Activated CD4-positive, alpha-beta T cell treated with anti-CD3 and anti-CD28 coated beads for 24 hours (primary cell): ENCODE data around the gene BMP7.
"Not testable (repeated sequence)": the region's sequence is repeated elsewhere in the genome, so short reads cannot be mapped to it uniquely, and the experiment has no call there.

Source experiments
- DNase-seq, 2 donors: peaks; one replicate each; pipeline ENCODE4 v3.0.0-alpha.2; 2020; ENCODE audit warnings: low read depth in 2 of 2

Gene BMP7

DNA sequence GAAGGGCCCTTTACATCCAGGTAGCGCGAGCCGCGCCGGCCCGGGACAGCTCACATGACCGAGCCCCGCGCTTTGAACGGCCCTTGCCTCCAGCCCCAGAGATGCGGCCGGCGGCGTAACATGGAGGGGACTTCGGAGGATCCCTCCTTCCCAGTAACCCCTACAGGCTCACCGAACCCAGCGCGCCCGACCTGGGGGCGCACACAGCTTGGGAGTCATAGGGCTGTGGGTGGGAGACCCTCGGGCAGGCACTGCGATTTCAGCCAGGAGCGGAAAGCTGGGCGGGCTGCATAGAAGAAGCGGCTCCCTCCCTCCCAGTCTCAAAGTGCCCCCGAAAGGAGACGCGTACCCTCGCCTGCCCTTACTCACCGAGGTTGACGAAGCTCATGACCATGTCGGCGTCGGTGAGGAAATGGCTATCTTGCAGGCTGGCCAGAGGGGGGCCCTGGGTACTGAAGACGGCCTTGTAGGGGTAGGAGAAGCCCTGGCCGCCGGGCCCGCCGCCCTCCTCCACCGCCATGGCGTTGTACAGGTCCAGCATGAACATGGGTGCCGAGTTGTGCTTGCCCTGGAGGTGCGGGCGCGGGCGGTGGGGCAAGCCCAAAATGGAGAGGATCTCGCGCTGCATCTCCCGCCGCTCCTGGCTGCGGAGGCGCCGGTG, 975 bp downstream of the BMP7 start:
- DNase-seq = no peak

DNA sequence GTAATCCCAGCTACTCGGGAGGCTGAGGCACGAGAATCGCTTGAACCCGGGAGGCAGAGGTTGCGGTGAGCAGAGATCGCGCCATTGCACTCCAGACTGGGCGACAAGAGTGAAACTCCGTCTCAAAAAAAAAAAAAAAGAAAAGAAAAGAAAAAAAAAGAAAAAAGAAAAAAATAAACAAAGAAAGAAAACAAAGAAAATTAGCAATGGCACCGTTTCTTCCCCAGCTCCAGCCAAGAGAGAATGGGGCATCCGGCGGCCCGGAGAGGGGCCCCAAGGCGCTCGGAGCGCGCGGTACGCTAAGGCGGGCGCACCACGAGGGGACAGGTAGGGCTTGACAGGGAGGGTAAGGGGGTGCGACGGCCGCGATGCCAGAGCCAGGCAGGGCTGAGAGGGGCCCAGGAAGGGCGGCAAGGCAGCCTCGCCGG, 1.5 kb downstream of the BMP7 start:
- not testable (repeated sequence) for DNase-seq

DNA sequence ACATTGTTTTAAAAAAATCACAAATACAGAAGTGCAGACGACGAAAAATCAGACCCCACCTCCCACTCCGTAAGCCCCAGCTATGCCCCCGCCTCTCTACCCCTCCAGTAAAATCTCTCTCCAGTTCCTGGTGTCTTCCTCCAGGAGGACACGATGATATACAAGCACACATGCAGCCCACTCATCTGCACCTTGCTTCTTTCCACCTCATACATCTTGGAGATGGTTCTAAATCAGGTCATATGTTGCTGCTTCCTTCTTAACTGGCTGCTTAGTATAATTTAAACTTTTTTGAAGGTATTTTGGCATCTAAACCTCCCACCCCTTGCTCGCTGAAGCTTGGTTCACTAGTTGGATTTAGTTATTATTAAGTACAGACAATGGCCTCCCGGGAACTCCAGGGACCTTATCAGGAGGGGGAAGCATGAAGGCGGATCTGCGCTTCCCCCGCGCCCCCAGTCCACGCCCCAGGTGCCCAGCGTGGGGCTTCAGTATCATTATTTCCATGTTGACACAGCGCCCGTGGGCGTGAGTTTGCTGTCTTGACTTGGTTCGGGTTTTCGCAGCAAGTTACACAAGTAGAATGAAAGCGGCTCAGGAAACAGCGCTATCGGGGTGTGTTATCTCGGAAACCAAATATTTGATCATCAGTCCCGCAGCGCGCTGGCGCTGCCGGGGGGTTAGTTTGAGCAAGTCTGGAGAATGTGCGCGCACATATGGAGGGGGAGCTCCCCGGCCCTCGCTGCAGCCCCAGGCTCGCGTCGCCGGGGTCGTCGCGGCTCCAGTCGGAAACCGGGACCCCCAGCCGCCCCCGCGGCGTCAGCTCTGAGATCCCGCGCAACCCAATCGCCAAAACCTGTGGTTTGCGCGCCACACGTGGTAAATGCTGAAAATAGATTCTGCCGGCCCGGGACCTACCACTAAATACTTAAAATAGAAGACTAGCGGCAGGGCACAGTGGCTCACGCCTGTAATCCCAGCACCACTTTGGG, 2.3 kb downstream of the BMP7 start:
- DNase-seq = peak in 1 of 2 donors; percentile 18

DNA sequence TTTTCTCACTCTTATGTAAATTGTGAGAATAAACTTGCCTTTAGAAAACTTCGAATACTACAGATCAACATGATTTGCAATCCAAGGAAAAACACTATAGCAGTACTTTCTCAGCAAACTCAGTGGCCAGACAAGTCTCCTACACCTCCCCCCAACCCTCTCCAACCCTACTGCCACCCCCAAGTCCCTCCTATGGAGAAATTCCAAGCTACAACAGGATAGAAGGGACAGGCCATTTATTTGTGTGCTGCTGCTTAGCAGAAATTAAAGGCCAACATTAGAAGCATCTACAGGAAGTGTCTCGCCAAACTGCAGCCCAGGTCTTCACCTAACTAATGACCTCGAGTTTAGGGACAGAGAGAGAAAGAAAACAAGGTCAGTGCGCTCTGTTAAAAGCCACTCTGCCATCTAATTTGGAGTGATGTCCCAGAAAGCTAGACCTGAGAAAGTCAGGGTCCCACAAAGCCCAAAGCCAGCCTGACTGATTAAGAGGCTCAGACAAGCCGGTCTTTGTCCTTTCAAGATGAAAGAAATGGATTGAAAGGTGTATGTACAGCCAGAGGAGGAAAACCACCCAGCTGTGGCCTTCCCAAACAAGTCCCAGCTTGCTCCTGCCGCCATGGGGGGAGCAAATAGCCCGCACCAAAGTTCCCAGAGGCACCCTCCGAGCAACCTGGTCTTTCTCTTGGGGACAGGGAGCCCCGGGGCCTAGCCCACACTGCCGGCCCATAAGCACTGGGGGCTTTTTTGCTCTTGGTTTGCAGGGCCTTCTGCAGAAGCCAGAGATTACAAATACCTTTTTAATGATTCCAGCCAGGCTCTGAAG, 3.4 kb downstream of the BMP7 start:
- no peak for DNase-seq

DNA sequence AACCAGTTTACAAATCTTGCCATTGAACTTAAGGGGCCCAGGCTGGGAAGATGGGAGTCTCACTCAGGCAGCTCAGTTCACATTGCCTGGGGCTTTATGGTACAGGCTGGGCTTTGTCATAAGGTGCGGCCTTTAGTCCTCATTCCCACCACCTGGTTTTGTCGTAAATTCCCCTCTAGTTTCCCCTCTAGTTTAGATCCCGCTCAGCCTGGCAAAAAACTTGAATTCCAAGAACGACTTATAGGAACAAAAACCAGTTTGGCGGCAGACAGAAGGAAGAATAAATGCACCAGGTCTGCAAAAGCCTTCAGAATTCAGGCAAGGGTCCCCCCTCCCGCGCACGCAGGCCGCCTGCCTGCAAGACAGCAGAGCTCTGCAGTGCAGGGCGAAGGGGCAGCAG, 4.1 kb downstream of the BMP7 start:
- no peak for DNase-seq

DNA sequence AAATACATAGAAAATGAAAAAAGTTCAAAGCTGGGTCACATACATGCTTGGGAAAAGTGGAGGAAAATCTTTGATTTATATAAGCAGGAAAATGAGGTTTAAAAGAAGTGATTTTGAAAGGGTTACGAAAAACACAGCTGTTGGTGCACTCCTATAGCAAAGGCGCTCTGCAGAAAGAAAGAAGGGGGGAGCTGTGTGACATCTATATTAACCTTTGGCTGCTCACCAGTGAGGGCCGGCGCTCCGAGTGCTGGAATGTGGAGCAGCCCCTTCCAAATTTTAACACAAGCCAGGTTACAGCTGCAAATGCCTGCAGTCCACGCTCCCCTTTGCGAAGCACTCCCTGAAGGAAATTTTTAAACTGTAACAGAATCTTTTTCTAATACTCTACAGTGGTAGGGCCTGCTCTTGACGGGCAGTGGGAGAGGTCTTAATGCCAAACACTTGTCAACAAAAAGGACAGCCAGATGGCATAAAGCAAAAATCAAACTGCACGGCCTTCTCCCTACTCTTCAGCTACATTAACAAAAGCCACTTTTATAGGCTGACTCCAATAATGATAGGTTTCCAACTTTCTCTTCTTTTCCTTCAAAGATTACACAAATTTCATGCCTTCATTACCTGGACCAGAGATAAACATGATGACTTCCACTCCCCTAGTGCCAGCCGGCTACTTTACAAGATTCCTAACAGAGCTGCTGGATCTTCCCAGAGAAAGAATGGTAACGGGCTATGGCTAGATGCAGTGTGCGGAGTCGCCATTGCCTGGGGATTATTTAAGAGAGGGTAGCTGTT, 4.8 kb downstream of the BMP7 start:
- no peak for DNase-seq

DNA sequence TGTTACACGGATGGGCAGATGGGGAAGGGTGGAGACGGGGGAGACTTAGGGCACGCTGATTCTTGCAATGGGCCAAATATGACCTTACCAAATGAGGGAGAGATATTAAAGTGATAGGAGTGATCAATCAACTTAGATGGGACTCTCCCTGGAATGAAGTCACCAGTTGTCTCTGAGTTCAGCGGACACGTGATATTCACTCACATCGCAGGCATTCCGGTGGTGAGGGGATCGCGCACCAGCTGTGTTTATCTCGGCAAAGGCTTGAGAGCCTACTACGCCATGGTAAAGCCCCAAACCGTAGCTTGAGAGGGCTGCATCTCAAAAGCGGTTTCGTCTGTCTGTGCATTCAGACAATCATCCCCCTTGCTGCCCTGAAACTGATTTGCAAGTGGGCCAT, 5.5 kb downstream of the BMP7 start:
- DNase-seq = no peak

GRCh38 chr20:57259938-57260921, 6.2 kb downstream of the BMP7 start:
- DNase-seq = no peak

DNA sequence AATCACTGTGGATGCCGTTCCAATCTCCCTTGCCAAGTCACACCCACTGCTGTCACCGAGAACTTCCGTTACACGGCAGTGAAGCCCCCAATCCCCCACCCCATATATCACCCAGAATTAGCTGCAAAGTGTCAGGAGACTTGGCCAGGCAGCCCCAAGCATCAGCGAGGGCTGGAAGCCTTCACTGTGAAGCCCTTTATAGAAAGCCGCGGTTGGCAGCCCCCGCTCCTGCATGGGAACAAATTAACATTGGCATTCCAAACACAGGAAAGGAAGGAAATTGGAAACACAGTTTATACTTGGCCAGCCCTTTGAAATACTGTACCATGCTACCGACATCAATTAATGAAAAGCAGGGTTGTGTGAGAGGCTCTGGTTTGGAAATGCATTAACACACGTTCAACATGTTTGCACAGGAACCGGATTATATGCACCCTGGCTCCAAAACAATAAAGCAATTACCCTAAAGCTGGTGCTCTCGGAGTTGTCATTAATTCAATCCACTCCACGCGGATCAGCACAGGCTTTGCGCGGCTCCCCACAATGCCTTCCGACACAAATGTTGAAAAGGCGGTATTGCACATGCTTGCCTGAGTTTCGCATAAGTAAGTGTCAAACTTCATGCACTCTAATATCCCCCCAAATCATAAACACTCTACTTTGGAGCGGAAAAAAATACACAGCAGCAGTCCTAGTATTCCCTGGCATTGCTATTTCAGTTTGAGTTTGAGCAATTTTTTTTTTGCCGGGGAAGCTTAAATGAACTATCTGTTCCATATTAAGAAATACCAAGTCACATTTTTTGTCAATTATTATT, 7.1 kb downstream of the BMP7 start:
- no peak for DNase-seq

GRCh38 chr20:57257701-57258453, 8.6 kb downstream of the BMP7 start:
- DNase-seq = no peak

DNA sequence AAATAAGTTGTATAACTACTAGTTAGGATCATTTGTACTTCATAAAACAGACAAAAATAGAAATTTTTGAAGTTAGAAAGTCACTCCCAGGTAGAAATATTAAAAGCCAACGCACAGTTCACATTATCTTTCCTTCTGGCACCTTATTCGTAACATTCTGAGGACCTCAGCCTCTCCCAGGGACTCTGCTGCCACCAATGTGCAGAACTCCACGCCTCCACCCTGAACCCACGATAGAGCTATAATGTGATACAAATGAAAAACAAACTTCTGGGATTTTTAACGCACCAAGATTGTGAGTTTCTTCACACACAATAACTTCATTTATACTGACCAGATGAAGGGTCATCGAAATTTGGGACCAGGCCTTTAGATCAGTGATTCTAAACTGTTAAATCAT, 9.5 kb downstream of the BMP7 start:
- DNase-seq = no peak

- DNase-seq = no peak
Observed at GRCh38 chr20:57256205-57256604, 10.2 kb downstream of the BMP7 start.

DNA sequence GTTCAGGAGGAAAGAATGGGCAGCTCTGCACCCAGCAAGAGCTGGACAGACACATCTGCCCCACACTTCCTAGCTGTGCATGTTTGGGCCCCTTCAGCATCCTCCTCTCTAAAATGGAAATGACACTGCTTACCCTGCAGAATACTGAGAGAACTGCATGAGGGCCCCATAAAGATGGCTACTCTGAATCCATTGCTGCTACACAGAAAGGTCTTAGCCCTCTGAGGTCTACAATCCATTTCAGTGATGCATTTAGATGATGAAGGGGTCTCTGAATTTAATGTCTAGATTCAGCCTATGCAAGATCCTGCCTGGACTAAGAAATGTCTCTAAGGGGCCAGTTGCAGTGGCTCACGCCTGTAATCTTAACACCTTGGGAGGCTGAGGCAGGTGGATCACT, 11.3 kb downstream of the BMP7 start:
- DNase-seq = no peak

GRCh38 chr20:57252559-57253162, 13.8 kb downstream of the BMP7 start:
- DNase-seq = no peak

DNA sequence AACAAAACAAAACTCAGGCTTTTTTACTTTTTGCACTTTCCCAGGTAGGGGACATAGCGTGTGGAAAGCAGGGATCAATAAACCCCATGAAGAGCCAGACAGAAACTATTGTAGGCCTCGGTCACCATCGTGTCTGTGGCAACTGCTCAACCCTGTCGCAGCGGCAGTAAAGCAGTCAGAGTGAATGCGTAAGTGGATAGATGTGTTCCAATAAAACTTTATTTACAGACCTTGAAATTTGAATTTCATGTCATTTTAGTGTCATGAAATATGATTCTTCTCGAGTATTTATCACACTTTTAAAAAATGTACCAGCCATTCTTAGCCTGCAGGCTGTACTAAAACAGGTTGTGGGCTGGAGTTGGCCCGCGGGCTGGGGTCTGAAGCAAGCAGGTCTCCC, 14.5 kb downstream of the BMP7 start:
- no peak for DNase-seq

- DNase-seq = no peak
Observed at GRCh38 chr20:57251344-57251743, 15.1 kb downstream of the BMP7 start.

DNA sequence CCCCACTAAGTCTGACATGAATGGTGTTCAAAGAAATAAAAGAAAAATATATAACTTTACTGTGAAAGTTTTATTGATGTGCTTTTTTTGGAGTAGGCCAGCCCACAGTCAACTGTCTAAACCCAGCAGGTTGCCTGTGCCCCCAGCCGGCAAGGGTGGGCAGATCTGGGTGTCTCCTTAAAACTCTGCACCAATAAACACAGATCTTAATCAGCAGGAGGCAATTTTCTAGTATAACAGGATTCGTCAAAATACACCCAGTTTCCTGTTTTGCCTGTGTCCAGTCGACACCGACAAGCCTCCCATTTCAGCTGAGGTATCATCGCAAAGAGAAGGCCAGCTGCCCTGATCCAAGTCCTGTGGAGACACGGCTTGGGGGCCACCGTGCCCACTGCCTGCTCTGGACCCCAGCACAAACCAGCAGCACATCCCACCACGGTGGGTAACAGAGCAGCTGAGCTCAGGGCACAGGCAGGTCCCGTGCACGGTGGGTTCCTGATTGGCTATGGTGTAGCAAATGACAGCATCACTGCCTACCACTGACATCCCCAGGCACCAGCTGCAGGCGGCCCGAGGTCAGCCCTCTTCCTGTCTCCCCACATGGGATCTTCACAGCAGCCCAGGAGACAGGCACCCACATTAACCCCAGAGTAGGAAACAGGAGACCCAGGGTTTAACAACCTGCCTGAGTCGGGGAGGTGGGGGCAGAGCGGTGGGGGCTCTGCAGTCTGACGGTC, 15.7 kb downstream of the BMP7 start:
- no peak for DNase-seq
